WTC11 (cell line): ENCODE results near the gene VSIG1.

Experiments used
- ATF2 ChIP-seq: sonication (generic); formaldehyde crosslinking; IDR thresholded peaks from 2 replicates; pipeline ENCODE4 v1.8.1; 2022; ENCODE audit warnings: low read depth, missing genetic modification reagents, borderline replicate concordance
- CREB1 ChIP-seq: sonication (generic); formaldehyde crosslinking; IDR thresholded peaks from 2 replicates; pipeline ENCODE4 v1.8.0; 2023; ENCODE audit warnings: mild to moderate bottlenecking, missing genetic modification reagents
- CTCF ChIP-seq: fragments of 200-600 bp; IDR thresholded peaks from 2 replicates; pipeline ENCODE4 v1.8.0; 2022; ENCODE audit warnings: antibody characterized with exemption
- E2F1 ChIP-seq: sonication (generic); formaldehyde crosslinking; IDR thresholded peaks from 2 replicates; pipeline ENCODE4 v1.8.0; 2022; ENCODE audit warnings: mild to moderate bottlenecking, missing genetic modification reagents
- ETV6 ChIP-seq: sonication (generic); formaldehyde crosslinking; IDR thresholded peaks from 2 replicates; pipeline ENCODE4 v1.8.1; 2022; ENCODE audit warnings: mild to moderate bottlenecking, missing genetic modification reagents
- FOXK1 ChIP-seq: sonication (generic); formaldehyde crosslinking; IDR thresholded peaks from 2 replicates; pipeline ENCODE4 v1.8.0; 2022; ENCODE audit warnings: mild to moderate bottlenecking, moderate library complexity, missing genetic modification reagents
- NFE2L1 ChIP-seq: sonication (generic); formaldehyde crosslinking; IDR thresholded peaks from 2 replicates; pipeline ENCODE4 v1.8.1; 2023; ENCODE audit warnings: missing genetic modification reagents
- NR2C2 ChIP-seq: sonication (generic); formaldehyde crosslinking; IDR thresholded peaks from 2 replicates; pipeline ENCODE4 v1.8.0; 2022; ENCODE audit warnings: mild to moderate bottlenecking, missing genetic modification reagents
- NR3C1 ChIP-seq: sonication (generic); formaldehyde crosslinking; conservative IDR thresholded peaks from 2 replicates; pipeline ENCODE4 v1.8.1; 2023; ENCODE audit warnings: low read depth, mild to moderate bottlenecking, missing genetic modification reagents
- SMAD4 ChIP-seq: sonication (generic); formaldehyde crosslinking; IDR thresholded peaks from 2 replicates; pipeline ENCODE4 v1.8.0; 2022; ENCODE audit warnings: mild to moderate bottlenecking, missing genetic modification reagents
- SP1 ChIP-seq: sonication (generic); formaldehyde crosslinking; conservative IDR thresholded peaks from 2 replicates; pipeline ENCODE4 v1.8.1; 2022; ENCODE audit warnings: missing genetic modification reagents
- USF2 ChIP-seq: sonication (generic); formaldehyde crosslinking; IDR thresholded peaks from 2 replicates; pipeline ENCODE4 v1.8.1; 2023; ENCODE audit warnings: mild to moderate bottlenecking, missing genetic modification reagents, moderate library complexity
- ZNF121 ChIP-seq: sonication (generic); formaldehyde crosslinking; IDR thresholded peaks from 2 replicates; pipeline ENCODE4 v1.8.0; 2023; ENCODE audit warnings: missing genetic modification reagents

- TF ChIP-seq CTCF (no peak), ZNF121 (CRISPR knock-in tag) (no peak), E2F1 (CRISPR knock-in tag) (no peak), ATF2 (CRISPR knock-in tag) (no peak), CREB1 (CRISPR knock-in tag) (no peak), NR3C1 (CRISPR knock-in tag) (no peak), NFE2L1 (CRISPR knock-in tag) (no peak), ETV6 (no peak), SMAD4 (no peak), SP1 (CRISPR knock-in tag) (no peak), FOXK1 (CRISPR knock-in tag) (no peak), USF2 (CRISPR knock-in tag) (no peak), NR2C2 (CRISPR knock-in tag) (no peak)
Observed at GRCh38 chrX:108032944-108033343, 11.9 kb upstream of the VSIG1 start.
